IPS DF 6.9 (cell line): ENCODE data around the gene IPO11.

Source experiments
- DNase-seq: peaks from one replicate; pipeline ENCODE4 v3.0.0-alpha.2; 2013; ENCODE audit warnings: low read depth, low spot score
- H3K27ac ChIP-seq: one replicate; pipeline ENCODE4 v1.5.1; 2013; ENCODE audit warnings: low read length, control low read depth
- H3K27me3 ChIP-seq: 2 replicates; pipeline ENCODE4 v1.6.1; 2013; ENCODE audit warnings: mild to moderate bottlenecking, low read length; ENCODE audit not compliant: control insufficient read depth, insufficient read depth
- H3K36me3 ChIP-seq: 2 replicates; pipeline ENCODE4 v1.6.1; 2013; ENCODE audit warnings: low read length; ENCODE audit not compliant: control insufficient read depth, insufficient read depth
- H3K4me1 ChIP-seq: 2 replicates; pipeline ENCODE4 v1.6.1; 2013; ENCODE audit warnings: low read length; ENCODE audit not compliant: control insufficient read depth, insufficient read depth
- H3K4me3 ChIP-seq: 2 replicates; pipeline ENCODE4 v1.5.1; 2013; ENCODE audit warnings: mild to moderate bottlenecking, low read length
- H3K9me3 ChIP-seq: 2 replicates; pipeline ENCODE4 v1.6.1; 2013; ENCODE audit warnings: low read length, inconsistent platforms; ENCODE audit not compliant: control insufficient read depth, insufficient read depth
- WGBS: extraction: QIAGEN DNeasy Blood & Tissue Kit; methylation state at CpG from one replicate; pipeline ENCODE4 v1.1.7; 2013; ENCODE audit warnings: mixed read lengths, missing lambda C conversion rate; ENCODE audit not compliant: insufficient read length, insufficient coverage; 5-methylcytosine and 5-hydroxymethylcytosine counted together

IPO11 gene

GRCh38 chr5:62395210-62395950 lies 17.2 kb upstream of the IPO11 start:
- H3K4me1 ChIP-seq, result no peaks in the 10 kb centered on the region
- DNase-seq, result no peak
- no peak overlapping the region for H3K4me3 ChIP-seq
- WGBS, result no CpG with 5 or more reads among the region's 5 CpGs
- H3K27ac ChIP-seq, result no peak overlapping the region
- H3K9me3 ChIP-seq, result no peaks in the 10 kb centered on the region
- H3K27me3 ChIP-seq, result no peaks in the 10 kb centered on the region
- peaks cover 2% of the 10 kb centered on the region; the same call in 1 of the 2 replicates for H3K36me3 ChIP-seq

GRCh38 chr5:62403411-62404250 lies 8.9 kb upstream of the IPO11 start, which contains the start of gene DIMT1:
Gene DIMT1, minus strand, starts transcription at chr5:62403905. Its CDS starts 133 bp downstream, at chr5:62403772.
- WGBS, result no CpG with 5 or more reads among the region's 66 CpGs
- no peaks in the 10 kb centered on the region for H3K27me3 ChIP-seq
- no peak within 1 kb of the TSS for H3K27ac ChIP-seq
- DNase-seq, result peak; percentile 83
- no peaks in the 10 kb centered on the region for H3K4me1 ChIP-seq
- no peaks in the 10 kb centered on the region for H3K9me3 ChIP-seq
- 0 out of 2 replicates have a peak, but pooled peaks cover 2% of the 10 kb centered on the region for H3K36me3 ChIP-seq
- peak within 1 kb of the TSS; percentile 78 for H3K4me3 ChIP-seq

GRCh38 chr5:62413711-62414110 lies 1.1 kb downstream of the IPO11 start:
- H3K9me3 ChIP-seq, result no peaks in the 10 kb centered on the region
- no peak overlapping the region for H3K27ac ChIP-seq
- H3K4me3 ChIP-seq, result peak overlapping the region; percentile 93; the same call in 1 of the 2 replicates
- no peak for DNase-seq
- no peaks in the 10 kb centered on the region for H3K36me3 ChIP-seq
- H3K27me3 ChIP-seq, result no peaks in the 10 kb centered on the region
- no CpG with 5 or more reads among the region's 3 CpGs for WGBS
- no peaks in the 10 kb centered on the region for H3K4me1 ChIP-seq

- no peaks in the 10 kb centered on the region for H3K9me3 ChIP-seq
- WGBS, result no CpG with 5 or more reads among the region's 4 CpGs
Observed at GRCh38 chr5:62418462-62419076, 6.0 kb downstream of the IPO11 start.

GRCh38 chr5:62419609-62420008 lies 7.0 kb downstream of the IPO11 start:
- Histone ChIP-seq H3K4me1 (no peaks in the 10 kb centered on the region), H3K9me3 (no peaks in the 10 kb centered on the region), H3K4me3 (no peak overlapping the region), H3K27me3 (no peaks in the 10 kb centered on the region), H3K36me3 (no peaks in the 10 kb centered on the region), H3K27ac (no peak overlapping the region)
- no peak for DNase-seq
- no CpG with 5 or more reads among the region's 3 CpGs for WGBS

More at GRCh38 chr5:62418462-62419076, 6.0 kb downstream of the IPO11 start:
- no peak overlapping the region for H3K4me3 ChIP-seq
- no peaks in the 10 kb centered on the region for H3K36me3 ChIP-seq
- H3K27ac ChIP-seq, result no peak overlapping the region
- H3K27me3 ChIP-seq, result no peaks in the 10 kb centered on the region
- no peaks in the 10 kb centered on the region for H3K4me1 ChIP-seq
- DNase-seq, result no peak

- WGBS, result no CpG with 5 or more reads among the region's 1 CpG
- Histone ChIP-seq H3K9me3 (no peaks in the 10 kb centered on the region), H3K27ac (no peak overlapping the region), H3K4me3 (no peak overlapping the region), H3K36me3 (no peaks in the 10 kb centered on the region), H3K27me3 (no peaks in the 10 kb centered on the region), H3K4me1 (no peaks in the 10 kb centered on the region)
- DNase-seq, result no peak
Observed at GRCh38 chr5:62421414-62421813, 8.9 kb downstream of the IPO11 start.

GRCh38 chr5:62424763-62425162 lies 12.2 kb downstream of the IPO11 start:
- no peaks in the 10 kb centered on the region for H3K27me3 ChIP-seq
- no peaks in the 10 kb centered on the region; the same call in 1 of the 2 replicates for H3K9me3 ChIP-seq
- H3K27ac ChIP-seq, result no peak overlapping the region
- DNase-seq, result no peak
- no CpG with 5 or more reads among the region's 1 CpG for WGBS
- H3K4me1 ChIP-seq, result no peaks in the 10 kb centered on the region
- no peak overlapping the region for H3K4me3 ChIP-seq
- no peaks in the 10 kb centered on the region for H3K36me3 ChIP-seq

GRCh38 chr5:62431735-62432620 lies 19.4 kb downstream of the IPO11 start:
- Histone ChIP-seq H3K4me1 (no peaks in the 10 kb centered on the region), H3K27me3 (no peaks in the 10 kb centered on the region), H3K36me3 (no peaks in the 10 kb centered on the region), H3K27ac (no peak overlapping the region), H3K9me3 (no peaks in the 10 kb centered on the region; the same call in 1 of the 2 replicates), H3K4me3 (no peak overlapping the region)
- DNase-seq, result no peak
- WGBS, result no CpG with 5 or more reads among the region's 11 CpGs

- WGBS, result no CpG with 5 or more reads among the region's 5 CpGs
- H3K9me3 ChIP-seq, result no peaks in the 10 kb centered on the region
- no peaks in the 10 kb centered on the region for H3K4me1 ChIP-seq
- no peaks in the 10 kb centered on the region for H3K36me3 ChIP-seq
- H3K27me3 ChIP-seq, result no peaks in the 10 kb centered on the region
- no peak for DNase-seq
- H3K4me3 ChIP-seq, result no peak overlapping the region
- H3K27ac ChIP-seq, result no peak overlapping the region
Observed at GRCh38 chr5:62432621-62433064, 20.1 kb downstream of the IPO11 start.
